Measurements from ENCODE around the gene FAM3A. TPM values are rescaled to one million over a fixed set of nuclear protein-coding genes. Genes with fewer than 3 reads are reported as not detected.
A peak's percentile ranks its signal among the peaks of the same experiment; 100 is the strongest.

Gene FAM3A
- total RNA-seq, 1 experiment from 2014 or later = 47.5 TPM

DNA sequence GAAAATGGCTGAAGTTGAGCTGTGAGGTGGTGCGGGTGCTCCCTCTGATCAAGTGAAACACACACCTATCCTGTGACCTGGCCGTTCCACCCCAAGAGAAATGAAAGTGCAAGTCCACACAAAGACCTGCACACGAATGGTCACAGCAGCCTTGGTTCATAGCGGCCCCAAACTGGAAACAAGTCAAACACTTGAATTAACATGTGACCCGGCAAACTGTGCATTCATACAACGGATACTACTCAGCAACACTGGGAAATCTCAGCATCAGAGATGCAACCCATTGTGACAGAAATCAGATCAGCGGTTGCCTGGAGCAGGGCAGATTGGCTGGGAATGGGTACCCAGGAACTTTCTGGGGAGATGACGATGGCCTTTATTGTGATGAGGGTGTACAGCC is 23.0 kb upstream of the FAM3A start:
- no peak for DNase-seq (ENCODE audit: low spot score)
- in situ Hi-C loops (cut with HindIII; ENCODE audit: low sequenced_read_pairs) = no loop called here

DNA sequence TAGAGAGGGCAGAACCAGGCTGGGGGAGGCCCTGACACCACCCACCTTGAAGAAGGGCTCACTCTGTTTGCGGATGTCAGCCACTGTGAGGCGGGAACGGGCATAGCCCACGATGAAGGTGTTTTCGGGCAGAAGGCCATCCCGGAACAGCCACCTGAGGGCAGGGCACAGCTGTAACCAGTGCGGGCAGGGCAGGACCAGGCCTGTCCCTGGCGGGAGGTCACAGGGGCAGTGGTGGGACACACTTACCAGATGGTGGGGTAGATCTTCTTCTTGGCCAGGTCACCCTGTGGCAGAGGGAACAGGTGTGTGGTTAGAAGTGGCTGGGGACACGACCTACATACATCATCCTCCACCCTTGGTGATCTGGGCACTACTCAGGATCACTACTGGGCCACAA is 19.9 kb upstream of the FAM3A start:
- in situ Hi-C loops (cut with HindIII; ENCODE audit: low sequenced_read_pairs) = no loop called here

DNA sequence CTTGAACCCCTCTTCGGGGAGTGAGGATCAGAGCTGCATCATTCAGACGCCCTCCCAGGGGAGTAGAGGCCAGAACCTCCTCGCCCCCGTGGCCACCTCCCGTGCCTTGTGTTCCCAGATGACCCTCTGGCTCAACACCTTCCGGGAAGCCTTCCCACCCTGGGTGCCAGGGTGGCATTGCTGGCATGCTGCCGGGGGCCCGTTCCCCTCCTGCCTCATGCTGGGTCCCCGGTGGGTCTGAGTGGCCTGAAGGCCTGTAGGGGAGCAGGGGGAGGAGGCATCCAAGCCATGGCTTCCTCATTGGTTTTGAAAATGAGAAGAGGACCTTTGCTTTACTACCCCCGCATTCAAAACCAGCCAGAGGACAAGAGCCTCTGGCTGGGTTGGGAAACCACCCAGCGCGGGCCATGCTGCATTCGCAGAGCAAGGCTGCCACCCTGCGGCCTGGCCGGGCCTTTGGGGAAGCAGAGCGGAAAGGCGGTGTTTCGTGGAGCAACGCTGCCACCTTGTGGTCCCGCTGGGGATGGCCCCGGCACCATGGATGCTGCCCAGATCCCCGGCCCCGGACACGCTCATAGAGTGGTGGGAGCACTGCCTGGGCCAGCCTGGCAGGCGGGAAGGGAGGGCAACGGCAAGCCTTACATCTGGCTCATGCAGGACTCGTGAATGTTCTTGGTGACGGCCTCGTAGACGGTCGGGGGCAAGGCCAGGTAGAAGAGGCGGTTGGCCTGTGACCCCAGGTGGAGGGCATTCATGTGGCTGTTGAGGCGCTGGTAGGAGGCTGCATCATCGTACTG is 18.7 kb upstream of the FAM3A start:
- peak; percentile 74 for DNase-seq (ENCODE audit: low spot score)
- in situ Hi-C loops (cut with HindIII; ENCODE audit: low sequenced_read_pairs) = no loop called here

More for the DNA sequence above, 19.9 kb upstream of the FAM3A start:
- no peak for DNase-seq (ENCODE audit: low spot score)

DNA sequence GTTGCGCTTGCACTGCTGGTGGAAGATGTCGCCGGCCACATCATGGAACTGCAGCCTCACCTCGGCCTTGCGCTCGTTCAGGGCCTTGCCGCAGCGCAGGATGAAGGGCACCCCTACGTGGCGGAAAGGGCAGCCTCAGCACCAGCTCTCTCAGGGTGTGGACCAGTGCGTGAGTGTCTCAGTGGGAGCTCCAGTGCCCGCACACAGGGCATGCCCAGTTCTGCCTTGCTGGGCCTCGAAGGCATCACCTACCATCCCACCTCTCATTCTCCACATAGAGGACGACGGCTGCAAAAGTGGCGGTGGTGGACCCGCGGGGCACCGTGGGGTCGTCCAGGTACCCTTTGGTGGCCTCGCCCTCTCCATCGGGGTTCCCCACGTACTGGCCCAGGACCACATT is 16.7 kb upstream of the FAM3A start:
- in situ Hi-C loops (cut with HindIII; ENCODE audit: low sequenced_read_pairs) = no loop called here
- no peak for DNase-seq (ENCODE audit: low spot score)

DNA sequence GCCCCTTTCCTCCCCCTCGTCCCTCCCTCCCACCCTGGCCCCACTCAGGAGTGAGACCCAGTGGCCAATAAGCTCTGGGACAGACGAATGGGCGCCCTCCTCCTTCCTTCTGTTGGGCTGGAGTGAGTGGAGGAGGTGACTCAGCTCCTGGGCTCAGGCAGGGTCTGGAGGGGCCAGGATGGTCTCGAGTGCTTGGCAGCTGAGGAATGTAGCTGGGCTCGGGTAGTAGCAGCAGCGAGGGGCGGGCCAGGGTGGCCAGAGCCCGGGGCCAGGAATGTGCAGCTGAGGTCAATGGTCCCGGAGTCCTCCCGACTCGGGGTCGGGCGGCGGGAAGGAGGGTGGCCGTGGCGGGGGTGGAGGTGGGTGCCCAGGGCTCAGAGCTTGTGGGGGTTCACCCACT is 15.6 kb upstream of the FAM3A start:
- DNase-seq (ENCODE audit: low spot score) = no peak
- in situ Hi-C loops (cut with HindIII; ENCODE audit: low sequenced_read_pairs) = no loop called here

DNA sequence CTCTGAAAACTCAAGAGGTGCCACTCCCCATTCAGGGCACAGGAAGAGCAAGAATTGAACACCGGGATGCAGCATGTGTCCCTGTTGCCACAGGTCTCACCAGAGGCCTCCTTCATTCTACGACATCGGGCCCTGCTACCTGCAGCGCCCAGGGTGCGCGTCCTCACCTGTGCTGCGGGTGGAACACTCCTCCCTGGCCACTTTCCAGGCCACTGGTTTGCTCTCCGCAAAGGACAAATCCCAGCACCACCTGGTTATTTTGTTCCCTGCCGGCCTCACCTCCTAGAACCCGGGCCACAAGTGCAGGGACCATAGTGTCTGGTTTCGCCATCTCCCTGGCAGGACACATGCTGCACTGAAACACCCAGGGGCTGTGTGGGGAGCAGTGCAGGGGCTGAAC is 14.3 kb upstream of the FAM3A start:
- in situ Hi-C loops (cut with HindIII; ENCODE audit: low sequenced_read_pairs) = no loop called here

DNA sequence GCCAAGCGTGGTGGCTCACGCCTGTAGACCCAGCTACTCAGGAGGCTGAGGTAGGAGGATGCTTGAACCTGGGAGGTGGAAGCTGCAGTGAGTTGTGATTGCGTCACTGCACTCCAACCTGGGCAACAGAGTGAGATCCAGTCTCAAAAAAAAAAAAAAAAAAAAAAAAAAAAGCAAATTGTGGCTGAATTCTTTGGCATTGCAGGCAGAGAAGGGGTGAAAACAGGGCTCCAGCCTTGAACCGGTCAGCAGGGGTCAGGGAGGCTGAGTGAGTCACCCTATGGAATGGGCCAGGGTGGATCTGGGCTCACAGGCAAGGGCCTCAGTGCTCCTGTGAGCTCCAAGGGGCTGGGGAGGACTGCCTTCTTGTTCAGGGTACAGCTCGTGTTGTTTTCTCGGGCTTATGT is 13.2 kb upstream of the FAM3A start:
- DNase-seq (ENCODE audit: low spot score) = no peak
- in situ Hi-C loops (cut with HindIII; ENCODE audit: low sequenced_read_pairs) = no loop called here

More for the DNA sequence above, 14.3 kb upstream of the FAM3A start:
- DNase-seq (ENCODE audit: low spot score) = no peak

DNA sequence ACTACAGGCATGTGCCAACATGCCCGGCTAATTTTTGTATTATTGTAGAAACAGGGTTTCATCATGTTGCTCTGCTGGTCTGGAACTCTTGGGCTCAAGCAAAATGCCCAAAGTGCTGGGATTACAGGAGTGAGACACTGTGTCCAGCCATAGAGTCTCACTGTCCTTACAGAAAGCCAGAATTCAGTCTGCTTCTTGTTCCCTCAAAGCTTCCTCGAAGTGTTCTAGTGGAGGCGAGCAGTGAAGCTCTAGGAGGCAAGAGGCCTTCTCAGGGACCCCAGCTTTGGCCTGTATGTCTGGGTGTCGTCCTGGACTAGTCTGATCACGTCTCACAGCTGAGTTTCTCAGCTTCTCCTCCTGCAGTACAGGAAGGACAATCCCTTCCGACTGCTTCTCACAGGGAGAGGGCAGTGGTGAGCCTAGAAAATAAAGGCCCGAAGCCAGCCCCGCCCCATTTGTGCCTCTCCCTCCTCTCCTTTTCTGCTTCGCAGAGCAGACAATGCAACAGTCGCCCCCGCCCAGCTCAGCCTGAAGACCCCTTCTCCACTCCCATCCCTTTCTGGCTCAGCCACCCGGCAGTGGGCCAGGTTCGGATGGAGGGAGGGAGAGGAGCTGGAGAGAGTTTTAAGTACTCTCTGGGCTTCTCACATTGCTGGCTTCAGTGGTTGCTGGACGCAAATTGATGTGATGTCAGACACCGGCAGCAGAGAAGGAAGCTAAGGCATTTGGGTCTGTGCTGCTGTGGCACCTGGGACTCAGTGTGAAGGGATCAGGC is 11.1 kb upstream of the FAM3A start:
- in situ Hi-C loops (cut with HindIII; ENCODE audit: low sequenced_read_pairs) = no loop called here

DNA sequence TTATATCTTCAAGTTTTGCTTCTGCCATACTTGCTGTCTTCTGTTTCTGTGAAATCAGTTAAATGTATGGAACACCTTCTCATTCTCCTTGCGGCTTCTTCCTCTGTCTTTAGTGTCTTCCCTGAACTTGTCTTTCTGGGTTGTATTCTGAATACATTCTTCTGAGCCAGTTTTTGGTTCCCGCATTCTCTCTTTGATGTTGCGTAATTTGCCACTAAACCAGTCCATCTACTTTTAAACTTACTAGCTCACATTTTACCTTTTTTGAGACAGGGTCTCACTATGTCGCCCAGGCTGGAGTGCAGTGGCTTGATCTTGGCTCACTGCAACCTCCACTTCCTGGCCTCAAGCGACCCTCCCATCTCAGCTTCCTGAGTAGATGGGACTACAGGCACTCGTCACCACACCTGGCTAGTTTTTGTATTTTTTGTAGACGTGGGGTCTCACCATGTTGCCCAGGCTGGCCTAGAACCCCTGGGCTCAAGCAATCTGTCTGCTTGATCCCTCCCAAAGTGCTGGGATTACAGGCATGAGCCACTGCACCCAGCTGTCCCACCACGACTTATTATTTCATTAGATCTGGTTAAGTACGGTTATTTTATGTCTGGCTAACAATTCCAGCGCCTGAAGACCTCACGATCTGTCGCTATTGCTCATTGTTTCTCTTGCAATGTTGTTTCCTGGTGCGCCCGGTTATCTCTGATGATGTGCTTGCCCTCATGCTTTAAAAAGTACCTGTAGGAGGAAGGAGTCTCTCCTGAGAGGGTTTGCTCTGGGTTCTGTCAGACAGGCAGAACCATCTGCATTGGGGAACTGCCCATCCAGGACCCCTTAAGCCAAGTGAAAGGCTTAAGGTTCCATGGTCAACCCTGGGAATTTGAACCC is 9.8 kb upstream of the FAM3A start:
- in situ Hi-C loops (cut with HindIII; ENCODE audit: low sequenced_read_pairs) = no loop called here
- DNase-seq (ENCODE audit: low spot score) = no peak

More for the DNA sequence above, 11.1 kb upstream of the FAM3A start:
- peak; percentile 82 for DNase-seq (ENCODE audit: low spot score)

DNA sequence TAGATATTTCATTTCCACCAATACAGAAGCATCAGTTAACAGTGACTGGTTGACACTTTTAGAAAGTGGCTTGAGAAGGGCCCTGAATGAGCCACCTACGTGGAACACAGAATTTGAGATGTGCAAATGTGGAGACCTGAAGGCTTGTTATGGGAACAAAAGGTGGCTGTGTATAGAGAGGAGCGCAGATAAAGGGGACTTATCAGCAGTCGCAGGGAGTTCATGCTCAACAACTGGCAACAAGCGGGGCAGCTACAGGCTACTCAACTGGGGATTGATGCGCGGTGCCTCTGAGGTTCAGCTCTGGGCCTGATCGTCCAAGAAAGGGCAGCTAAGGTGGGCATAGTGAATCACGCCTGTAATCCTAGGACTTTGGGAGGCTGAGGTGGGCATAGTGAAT is 3.4 kb upstream of the FAM3A start:
- DNase-seq (ENCODE audit: low spot score) = no peak
- in situ Hi-C loops (cut with HindIII; ENCODE audit: low sequenced_read_pairs) = no loop called here

DNA sequence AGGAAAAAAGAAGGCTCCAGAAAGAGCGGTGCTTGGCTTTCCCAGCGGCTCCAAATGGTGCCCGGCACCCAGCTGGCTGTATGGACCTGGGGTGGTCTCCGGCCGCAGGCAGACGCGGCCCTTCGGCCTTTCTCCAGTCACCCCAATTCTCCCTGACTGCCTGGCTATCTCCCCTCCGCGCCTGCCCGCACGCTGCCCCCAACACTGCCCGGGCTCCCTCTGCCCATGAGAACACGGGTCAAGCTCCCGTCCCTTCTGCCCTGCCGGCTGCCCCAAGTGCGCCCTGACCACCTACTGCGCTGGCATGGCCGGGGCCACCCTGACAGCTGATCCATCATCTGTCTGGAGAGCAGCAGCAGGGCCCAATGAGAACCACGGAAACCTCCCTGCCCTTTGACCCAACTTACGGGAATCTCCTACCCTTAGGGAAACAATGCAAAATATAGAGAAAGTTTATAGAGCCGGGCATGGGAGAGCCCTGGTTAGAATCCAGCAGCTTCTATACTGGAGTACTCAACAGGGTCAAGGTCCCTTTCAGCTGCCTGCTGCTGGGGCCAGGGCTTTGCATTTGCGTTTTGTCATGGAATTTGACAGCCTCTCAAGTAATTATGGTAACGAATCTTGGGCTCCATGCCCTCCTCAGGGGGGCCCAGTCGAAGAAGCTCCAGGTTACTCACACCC is 1.2 kb upstream of the FAM3A start:
- DNase-seq (ENCODE audit: low spot score) = no peak
- in situ Hi-C loops (cut with HindIII; ENCODE audit: low sequenced_read_pairs) = no loop called here

DNA sequence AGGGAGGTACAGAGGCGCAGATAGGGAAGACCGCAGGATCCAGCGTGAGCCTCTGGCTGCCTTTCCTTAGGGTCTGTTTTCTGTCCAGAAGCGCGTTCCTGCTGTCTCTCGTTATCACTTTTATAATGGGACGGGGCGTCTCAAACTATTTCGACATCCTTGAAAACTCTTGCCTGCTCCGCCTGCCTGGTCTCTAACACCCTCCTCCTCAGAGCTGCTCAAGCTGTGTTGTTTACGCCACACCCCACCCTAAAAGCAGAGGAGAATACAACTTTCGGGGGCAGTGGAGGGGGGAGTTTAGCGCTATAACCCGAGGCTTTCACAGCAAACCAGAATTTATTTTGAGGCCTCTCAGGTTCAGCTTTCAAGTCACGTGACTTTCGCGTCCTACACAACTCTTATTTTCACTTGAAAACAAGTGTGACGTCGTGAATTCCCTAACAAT is 646 bp upstream of the FAM3A start:
- in situ Hi-C loops (cut with HindIII; ENCODE audit: low sequenced_read_pairs) = no loop called here
- DNase-seq (ENCODE audit: low spot score) = peak; percentile 29

DNA sequence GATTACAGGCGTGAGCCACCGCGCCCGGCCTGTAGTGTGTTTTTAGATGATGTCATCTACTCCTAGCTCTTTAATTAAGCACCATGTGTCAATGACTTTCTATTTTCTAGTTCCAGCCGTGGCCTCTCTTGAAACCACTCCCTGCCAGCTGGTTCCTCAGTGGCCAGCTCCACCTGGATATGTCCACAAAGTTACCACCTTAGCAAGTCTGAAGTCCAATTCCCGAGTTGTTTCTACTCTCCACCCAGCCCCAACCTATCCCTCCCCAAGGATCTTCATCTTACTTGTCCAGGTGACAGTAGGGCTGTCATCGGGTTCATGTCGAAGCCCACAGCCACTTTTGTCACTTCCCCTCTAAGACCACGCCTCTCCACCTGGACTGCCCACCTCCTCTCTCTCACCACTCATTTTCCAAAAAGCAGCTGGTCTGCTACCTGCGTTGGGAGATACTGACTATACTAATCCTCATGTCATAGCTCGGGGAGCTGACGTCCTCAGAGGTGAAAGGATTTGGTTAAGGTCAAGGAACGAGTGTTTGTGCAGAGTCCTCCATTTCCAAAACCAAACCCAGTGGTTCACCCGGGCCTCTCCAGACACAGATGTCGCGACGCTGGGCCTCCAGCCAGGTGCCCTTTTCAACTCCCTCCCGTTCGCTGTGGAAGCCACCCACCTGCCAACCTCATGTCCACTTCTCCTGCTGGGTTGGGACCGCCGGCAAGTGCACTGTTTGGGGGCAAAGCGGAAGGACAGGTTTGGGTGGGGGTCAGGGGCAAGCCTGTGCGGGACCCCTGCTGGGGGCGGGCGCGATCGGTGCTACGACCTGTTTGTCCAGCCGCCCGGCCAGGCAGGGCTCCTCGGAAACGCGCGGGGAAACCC is 704 bp downstream of the FAM3A start:
- in situ Hi-C loops (cut with HindIII; ENCODE audit: low sequenced_read_pairs) = no loop called here
- DNase-seq (ENCODE audit: low spot score) = no peak

DNA sequence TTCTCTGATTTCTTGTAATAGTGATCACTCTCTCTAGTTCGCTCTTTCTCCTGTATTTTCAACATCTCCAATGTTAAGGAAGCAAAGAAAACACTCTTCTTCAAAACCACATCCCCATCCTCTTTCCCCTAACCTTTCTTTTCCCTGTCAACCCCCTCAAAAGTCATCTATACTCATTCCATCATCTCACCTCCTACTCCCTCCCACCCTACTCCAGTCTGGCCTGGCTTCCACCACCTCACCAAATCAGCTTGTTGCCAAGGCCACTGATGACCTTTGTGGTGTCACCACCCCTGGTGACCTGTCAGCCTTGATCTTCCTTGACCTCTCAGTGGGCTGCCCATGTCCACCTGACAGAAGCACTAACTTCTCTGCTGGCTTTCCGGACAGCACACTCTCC is 2.3 kb downstream of the FAM3A start:
- no peak for DNase-seq (ENCODE audit: low spot score)
- in situ Hi-C loops (cut with HindIII; ENCODE audit: low sequenced_read_pairs) = no loop called here

DNA sequence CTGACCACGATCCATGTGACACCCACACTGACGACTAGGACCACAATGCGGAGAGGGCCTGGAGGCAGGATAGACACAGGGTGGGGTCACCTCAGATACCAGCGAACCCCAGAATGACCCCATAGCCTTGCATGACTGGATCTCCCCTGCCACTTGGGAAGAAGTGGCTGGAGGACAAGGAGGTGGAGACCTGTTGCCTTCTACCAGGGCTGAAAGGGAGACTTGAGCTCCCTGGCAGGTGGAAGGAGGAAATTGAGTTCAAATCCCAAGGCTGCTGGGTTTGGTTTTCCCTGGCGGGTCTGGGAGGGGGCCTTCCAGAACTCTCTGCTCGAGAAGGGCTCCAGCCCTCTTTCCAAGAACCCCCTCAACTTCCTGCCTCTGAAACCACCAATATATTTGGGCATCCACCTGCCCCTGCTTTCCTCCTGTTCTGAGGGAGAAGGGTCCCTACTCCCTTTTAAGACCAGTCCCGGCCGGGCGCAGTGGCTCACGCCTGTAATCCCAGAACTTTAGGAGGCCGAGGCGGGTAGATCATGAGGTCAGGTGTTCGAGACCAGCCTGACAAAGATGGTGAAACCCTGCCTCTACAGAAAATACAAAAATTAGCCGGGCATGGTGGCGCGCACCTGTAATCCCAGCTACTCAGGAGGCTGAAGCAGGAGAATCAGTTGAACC is 3.0 kb downstream of the FAM3A start:
- in situ Hi-C loops (cut with HindIII; ENCODE audit: low sequenced_read_pairs) = no loop called here
- DNase-seq (ENCODE audit: low spot score) = no peak

DNA sequence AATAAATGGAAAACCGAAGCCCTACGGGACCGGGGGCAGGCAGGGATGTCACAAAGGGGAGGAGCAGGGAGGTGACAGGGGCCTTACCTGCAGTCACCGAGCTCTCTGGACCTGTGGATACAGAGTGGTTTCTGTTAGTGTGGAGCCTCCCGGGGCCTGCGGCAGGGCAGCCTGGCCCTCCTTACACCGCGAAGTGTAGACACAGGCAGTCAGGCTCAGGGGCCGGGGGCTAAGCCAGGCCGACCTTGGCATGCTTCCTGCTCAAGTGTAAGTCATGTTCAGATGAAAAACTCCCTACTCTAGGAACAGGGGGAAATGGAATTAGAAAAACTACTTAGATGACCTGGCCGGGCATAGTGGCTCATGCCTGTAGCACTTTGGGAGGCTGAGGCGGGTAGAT is 4.3 kb downstream of the FAM3A start:
- no peak for DNase-seq (ENCODE audit: low spot score)
- in situ Hi-C loops (cut with HindIII; ENCODE audit: low sequenced_read_pairs) = no loop called here

DNA sequence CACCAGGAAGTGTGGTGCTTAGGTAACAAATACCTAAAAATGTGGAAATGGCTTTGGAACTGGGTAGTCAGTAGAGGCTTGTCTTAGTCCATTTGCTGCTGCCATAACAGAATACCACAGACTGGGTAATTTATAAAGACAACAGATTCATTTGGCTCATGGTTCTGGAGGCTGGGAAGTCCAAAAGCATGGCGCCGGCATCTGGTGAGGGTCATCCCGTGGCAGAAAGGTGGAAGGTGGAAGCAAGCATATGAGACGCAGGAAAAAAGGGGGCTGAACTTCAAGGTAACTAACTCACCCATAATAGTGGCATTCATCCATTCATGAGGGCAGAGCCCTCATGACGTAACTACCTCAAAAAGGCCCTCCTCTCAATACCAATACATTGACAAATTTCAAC is 6.6 kb downstream of the FAM3A start:
- DNase-seq (ENCODE audit: low spot score) = no peak
- in situ Hi-C loops (cut with HindIII; ENCODE audit: low sequenced_read_pairs) = no loop called here

DNA sequence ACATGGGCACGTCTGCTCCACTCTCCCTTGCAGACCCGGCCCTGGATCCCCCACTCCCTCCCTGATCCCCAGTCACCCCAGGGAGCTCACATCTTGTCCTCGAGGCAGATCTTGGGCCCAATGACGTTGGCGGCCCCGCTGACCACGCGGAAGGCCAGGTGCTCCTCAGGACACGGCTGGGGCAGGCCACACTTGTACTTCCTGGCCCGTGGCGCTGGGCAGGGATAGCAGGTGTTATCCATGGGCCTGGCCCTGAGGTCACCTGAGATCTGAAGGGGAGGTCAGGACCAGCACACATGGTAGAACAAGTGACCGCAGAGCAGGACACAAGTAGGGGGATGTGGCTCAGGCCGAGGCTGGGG is 7.7 kb downstream of the FAM3A start:
- no peak for DNase-seq (ENCODE audit: low spot score)
- in situ Hi-C loops (cut with HindIII; ENCODE audit: low sequenced_read_pairs) = no loop called here

All from G401 (cell line).